Left lobe of liver (tissue), 2 donors: ENCODE data around the gene ATAD3A. TPM values are rescaled to one million over a fixed set of nuclear protein-coding genes. Genes with fewer than 3 reads are reported as not detected.
"Not testable (repeated sequence)": the region's sequence is repeated elsewhere in the genome, so short reads cannot be mapped to it uniquely, and the experiment has no call there.

Experiments
- ATAC-seq: fragments of 200-7000 bp; cut with Tn5 transposase; one replicate; pipeline ENCODE4 v1.9.1; 2020; ENCODE audit warnings: mild to moderate bottlenecking, moderate library complexity
- DNase-seq: peaks from one replicate; pipeline ENCODE4 v3.0.0-alpha.2; 2020; ENCODE audit warnings: low spot score
- total RNA-seq: library from RNA; stranded (reverse); gene quantifications from one replicate; pipeline ENCODE4 v1.2.1, GENCODE V29; 2021
- donor health status: DM: no; HTN: no; CAD: no; lungs with moderate emphysema.
- donor health status: DM: no; HTN: yes; CAD: no.

The ATAD3A gene
- total RNA-seq, 1 donor from 2014 or later: 16.3 TPM

- ATAC-seq: no peak
- no peak for DNase-seq
Observed at GRCh38 chr1:1489231-1489630, 22.7 kb upstream of the ATAD3A start.

DNA sequence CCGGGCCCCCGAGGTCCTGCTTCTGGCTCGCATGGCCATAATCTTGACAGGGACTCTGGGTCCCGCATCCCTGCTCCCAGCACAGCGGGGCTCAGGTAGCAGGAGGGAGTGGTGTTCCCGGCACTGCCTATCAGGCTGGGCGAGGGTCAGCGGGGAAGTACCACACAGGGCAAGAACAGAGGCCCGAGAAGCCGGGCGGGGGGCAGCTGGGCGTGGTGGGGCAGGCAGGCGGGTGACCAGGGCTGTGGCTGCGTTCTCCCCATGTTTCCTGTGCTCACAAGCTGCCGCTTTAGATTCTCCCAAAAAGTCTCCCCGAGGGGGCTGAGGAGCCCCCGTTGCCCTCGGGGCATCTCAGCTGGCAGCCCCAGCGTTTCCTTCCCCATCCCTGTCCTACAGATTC is 22.1 kb upstream of the ATAD3A start:
- ATAC-seq: no peak
- DNase-seq: no peak

DNA sequence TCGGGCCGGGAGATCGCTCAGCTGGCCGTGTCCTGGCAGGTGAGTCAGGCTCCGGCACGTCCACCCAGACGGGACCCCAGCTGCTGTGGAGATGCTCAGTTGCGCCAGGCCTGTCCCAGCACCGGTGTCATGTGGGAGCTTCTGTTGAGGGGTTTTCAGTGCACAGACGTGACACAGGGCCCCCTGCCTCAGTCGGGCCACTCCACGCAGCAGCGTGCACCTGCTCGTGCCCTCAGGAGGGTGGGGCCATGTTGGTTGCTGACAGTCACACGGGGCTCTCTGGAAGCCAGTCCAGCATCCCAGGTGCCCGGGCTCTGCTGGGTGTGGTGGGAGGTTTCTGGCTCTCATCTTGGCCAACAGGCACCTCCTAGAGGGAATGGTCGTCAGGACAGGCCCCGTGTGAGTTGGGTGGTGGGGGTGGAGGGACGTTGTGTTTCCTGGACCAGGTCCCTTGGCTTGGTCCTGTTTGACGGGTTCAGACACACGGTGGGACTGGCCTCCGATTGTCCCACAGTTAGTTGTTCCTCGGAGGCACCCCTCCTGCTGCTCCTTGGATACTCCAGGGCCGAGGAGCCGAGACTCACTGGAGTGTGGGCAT is 21.2 kb upstream of the ATAD3A start:
- DNase-seq (no peak), ATAC-seq (no peak)

DNA sequence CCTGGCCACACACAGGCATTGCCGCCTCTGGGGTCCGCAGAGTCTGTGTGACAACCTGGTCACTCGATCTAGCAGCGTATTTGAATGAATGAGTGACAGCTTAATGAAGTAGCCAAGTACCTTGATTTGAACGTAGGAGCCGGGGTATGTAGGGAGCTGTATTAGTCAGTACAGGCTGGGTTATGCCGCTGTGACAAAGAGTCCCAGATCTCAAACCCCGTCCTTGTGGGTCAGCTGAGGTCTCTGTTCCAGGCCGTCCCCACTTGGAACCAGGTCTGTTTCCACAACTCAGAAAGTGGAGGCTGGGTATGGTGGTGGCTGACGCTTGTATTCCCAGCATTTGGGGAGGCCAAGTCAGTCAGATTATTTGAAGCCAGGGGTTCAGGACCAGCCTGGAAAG is 20.4 kb upstream of the ATAD3A start:
- ATAC-seq: no peak
- DNase-seq: no peak

GRCh38 chr1:1494311-1494710 is 17.7 kb upstream of the ATAD3A start:
- not testable (repeated sequence) for DNase-seq, ATAC-seq

DNA sequence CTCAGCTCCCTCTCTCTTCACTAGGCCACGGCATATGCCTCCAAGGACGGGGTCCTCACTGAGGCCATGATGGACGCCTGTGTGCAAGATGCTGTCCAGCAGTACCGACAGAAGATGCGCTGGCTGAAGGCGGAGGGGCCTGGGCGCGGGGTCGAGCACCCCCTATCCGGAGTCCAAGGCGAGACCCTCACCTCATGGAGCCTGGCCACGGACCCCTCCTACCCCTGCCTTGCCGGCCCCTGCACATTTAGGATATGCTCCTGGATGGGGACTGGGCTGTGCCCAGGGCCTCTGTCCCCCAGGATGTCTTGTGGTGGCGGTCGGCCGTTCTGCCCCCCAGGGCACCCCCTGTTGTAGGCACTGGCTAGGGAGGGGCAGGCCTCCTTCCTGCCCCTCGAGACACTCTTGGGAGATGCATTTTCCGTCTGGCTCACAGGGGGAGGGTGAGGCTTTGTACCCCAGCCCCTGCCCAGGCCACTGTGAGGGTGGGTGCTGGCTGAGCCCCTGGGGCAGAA is 16.4 kb upstream of the ATAD3A start:
- ATAC-seq, DNase-seq: not testable (repeated sequence)

- peak; percentile 91 for DNase-seq
- peak; percentile 64 for ATAC-seq
Observed at GRCh38 chr1:1504777-1505365, 7.1 kb upstream of the ATAD3A start.

GRCh38 chr1:1505366-1505798 is 6.6 kb upstream of the ATAD3A start:
- ATAC-seq (peak; percentile 67), DNase-seq (peak; percentile 65)

- ATAC-seq (peak; percentile 46), DNase-seq (peak; percentile 72)
Observed at GRCh38 chr1:1505801-1506200, 6.2 kb upstream of the ATAD3A start.

- no peak for DNase-seq
- no peak for ATAC-seq
Observed at GRCh38 chr1:1507305-1507704, 4.7 kb upstream of the ATAD3A start.

DNA sequence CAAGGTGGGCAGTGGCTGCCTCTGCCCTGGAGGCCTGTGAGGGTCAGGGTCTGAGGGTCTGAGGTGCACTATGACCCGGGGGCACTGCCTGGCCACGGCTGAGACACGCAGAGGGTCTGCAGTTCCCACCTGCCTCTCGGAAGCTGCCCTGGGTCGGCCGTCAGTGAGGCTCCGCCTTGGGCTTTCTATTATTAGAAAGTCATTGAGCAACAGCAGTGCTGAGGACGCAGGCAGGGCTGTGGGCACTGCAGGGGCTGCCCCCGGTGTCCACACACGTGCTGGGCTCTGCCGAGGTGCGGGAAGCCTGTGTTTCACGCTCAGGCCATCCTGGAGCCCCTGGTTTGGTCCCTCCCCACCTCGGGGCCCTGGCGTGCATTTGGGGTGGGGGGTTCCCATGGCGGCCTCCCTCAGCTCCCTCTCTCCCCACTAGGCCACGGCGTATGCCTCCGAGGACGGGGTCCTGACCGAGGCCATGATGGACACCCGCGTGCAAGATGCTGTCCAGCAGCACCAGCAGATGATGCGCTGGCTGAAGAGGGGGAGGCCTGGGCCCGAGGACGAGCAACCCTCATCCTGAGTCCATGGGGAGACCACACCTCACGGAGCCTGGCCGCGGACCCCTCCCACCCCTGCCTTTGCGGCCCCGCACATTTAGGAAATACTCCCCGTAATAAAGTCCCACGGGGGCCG is 3.0 kb upstream of the ATAD3A start:
- DNase-seq: not testable (repeated sequence)
- peak; percentile 12 for ATAC-seq

DNA sequence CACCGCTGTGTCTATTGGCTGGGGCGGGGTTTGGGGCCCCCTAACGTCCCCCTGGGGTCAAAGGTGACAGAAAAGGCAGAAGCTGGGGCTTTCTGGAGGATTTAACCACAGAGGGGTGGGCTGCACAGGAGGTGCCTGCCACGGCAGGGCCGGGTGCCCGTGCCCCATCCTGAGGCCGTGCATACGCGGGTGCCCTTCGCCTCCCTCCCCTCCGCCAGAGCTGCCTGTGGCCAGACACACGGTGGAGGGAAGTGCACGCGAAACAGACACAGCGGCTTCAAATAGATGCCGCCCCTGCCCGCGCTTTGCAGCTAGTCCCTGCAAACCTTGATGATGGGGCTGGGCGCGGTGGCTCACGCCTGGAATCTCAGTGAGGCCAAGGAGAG is 2.5 kb upstream of the ATAD3A start:
- not testable (repeated sequence) for ATAC-seq, DNase-seq

DNA sequence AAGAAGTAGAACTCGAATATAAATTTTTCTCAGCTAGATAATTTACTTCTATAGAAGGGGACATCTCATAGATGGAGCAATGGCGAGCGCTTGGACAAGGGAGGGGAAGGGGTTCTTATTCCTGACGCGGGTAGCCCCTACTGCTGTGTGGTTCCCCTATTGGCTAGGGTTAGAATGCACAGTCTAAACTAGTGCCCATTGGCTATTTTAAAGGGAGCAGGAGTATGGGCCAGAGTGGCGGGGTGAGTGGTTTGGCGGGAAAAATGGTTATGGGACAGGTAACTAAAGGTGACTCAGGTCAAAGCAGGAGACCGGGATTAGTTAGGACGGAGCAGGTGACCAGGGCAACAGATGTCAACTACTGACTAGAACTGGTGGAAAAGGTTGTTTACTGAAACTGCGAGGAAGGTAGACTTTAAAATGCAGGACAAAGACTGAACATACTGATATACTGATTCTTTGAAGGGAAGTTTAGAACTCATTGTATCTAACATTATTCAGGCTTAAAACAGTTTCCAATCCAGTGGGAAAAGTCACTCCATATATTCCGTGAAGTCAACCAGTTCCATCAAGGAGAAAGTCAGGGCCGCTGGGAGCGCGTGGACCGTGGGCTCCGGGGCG is 940 bp upstream of the ATAD3A start:
- no peak for DNase-seq
- peak; percentile 13 for ATAC-seq

- not testable (repeated sequence) for DNase-seq
- ATAC-seq: peak; percentile 1
Observed at GRCh38 chr1:1512425-1512824, 463 bp downstream of the ATAD3A start.

DNA sequence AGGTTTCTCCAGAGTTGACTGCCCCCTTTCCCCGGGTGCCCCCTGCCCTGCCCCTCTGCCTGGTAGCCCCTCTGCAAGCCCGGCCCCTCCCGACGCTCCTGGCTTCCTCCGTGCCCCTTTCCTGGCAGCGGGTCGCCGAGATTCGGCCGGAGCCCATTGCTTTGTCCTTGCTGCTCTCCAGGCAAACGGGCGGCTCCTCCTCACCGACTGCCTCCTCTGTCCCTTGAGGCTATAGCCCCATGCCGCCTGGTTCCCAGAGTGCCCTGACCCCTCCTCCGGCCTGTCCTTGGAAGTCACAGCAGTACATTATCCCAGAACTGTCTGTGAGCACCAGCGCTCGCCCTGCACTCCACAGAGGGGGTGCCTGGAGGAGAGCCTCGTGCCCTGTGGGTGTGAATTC is 1.7 kb downstream of the ATAD3A start:
- not testable (repeated sequence) for ATAC-seq, DNase-seq

- DNase-seq: not testable (repeated sequence)
Observed at GRCh38 chr1:1514376-1514775, 2.4 kb downstream of the ATAD3A start.

GRCh38 chr1:1516923-1517322 is 5.0 kb downstream of the ATAD3A start:
- ATAC-seq, DNase-seq: not testable (repeated sequence)

More at GRCh38 chr1:1514376-1514775, 2.4 kb downstream of the ATAD3A start:
- ATAC-seq: not testable (repeated sequence)

DNA sequence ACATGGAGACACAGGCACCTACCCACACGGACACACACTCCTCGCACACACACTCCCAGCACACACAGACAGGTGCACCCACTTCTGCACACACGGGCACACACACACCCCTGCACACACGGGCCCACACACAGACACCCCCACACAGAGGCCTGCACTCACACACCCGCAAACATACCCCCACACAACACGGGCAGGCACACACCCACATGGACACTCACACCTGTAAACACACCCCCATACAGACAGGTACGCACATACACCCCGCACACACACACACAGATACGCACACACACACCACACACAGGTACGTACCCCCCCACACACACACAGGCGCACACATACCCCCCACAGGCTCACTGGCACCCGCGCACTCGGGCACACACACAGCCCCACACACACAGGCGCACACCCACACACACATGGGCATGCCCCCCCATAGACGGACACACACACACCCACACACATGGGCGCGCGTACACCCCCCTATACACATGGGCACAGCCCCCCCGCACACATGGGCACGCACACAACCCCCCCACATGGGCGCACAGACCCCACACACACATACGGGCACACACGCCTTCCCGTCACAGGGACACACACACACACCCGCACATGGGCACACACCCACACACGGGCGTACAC is 6.1 kb downstream of the ATAD3A start:
- no peak for ATAC-seq
- no peak for DNase-seq

DNA sequence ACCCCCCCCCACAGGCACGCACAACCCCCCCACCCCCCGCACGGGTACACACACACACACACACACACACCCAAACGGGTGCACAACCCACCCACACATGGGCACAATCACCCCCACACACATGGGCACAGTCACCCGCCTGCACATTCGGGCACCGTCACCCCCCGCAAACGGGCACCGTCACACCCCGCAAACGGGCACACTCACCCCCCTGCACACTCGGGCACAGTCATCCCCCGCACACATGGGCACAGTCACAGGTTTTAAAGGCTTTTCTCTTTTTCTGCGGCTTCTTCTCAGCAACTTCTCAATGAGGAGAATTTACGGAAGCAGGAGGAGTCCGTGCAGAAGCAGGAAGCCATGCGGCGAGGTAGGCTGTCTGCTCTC is 6.7 kb downstream of the ATAD3A start:
- ATAC-seq, DNase-seq: not testable (repeated sequence)

GRCh38 chr1:1519805-1520505 is 8.0 kb downstream of the ATAD3A start:
- not testable (repeated sequence) for DNase-seq, ATAC-seq
